Measurements from ENCODE around the gene HABP4. TPM values are rescaled to one million over a fixed set of nuclear protein-coding genes. Genes with fewer than 3 reads are reported as not detected.

Gene HABP4
- total RNA-seq, 4 donors from 2014 or later, result 15.1 to 32.8 (median 26.2) TPM

GRCh38 chr9:96449523-96449844, 485 bp upstream of the HABP4 start:
- no peak for TF ChIP-seq CTCF (IDR thresholded peaks at IDR 0.05; ENCODE audit: low read depth)

GRCh38 chr9:96450613-96451528, 902 bp downstream of the HABP4 start:
- no peak for TF ChIP-seq CTCF (IDR thresholded peaks at IDR 0.05; ENCODE audit: low read depth)

GRCh38 chr9:96453625-96454024, 3.7 kb downstream of the HABP4 start:
- no peak for TF ChIP-seq CTCF (IDR thresholded peaks at IDR 0.05; ENCODE audit: low read depth)

DNA sequence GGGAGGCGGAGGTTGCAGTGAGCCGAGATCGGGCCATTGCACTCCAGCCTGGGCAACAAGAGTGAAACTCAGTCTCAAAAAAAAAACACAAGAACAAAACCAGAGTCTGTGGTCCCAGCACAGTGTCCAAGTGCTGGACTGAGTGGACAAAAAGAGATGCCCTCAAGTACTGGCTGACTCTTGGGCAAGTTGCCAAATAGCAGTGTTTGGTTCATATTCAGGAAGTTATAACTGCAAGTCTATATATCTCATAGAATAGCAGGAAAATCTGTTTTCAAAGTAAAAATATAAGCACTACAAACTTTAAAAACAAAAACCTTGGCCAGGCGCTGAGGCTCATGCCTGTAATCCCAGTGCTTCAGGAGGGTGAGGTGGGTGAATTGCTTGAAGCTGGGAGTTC, 7.3 kb downstream of the HABP4 start:
- no peak for TF ChIP-seq CTCF (IDR thresholded peaks at IDR 0.05; ENCODE audit: low read depth)

GRCh38 chr9:96458226-96458625, 8.3 kb downstream of the HABP4 start:
- TF ChIP-seq CTCF (IDR thresholded peaks at IDR 0.05; ENCODE audit: low read depth), result no peak

DNA sequence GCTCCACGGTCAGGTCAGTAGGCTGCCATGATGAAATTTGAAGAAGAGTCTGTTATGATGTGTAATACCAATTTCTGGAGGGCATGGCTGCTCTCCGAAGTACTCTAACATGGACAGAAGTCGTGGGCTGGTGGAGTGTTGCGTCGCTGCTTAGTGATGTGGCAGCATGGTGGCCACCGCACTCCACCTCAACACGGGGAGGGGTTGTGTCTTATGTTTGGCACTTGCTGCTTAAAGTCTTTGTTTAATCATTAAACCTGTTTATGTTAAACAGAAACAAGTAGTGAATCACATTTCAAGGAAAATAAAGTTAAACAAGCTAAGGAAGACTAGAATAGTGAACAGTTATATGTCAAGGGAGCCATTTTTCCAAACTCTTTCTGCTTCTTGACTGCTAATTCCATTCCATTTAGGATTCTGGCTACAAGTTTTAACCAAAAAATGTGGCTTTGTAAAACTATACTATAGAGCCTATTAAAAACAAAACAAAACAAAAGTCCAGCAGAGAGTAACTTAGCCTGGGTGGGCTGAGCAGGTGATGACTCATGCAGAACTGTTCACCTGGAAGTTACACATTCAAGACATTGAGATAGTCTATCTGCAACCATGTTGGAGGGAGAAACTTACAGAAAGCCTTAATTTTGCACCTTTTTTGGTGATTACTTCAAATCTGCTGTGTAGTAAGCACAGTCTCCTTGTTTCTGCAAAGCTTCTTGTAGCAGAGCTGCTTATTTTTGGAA, 9.5 kb downstream of the HABP4 start:
- no peak for TF ChIP-seq CTCF (IDR thresholded peaks at IDR 0.05; ENCODE audit: low read depth)

- TF ChIP-seq CTCF (IDR thresholded peaks at IDR 0.05; ENCODE audit: low read depth), result no peak
Measured at GRCh38 chr9:96460470-96460869, 10.5 kb downstream of the HABP4 start.
